HCT116 (cell line): ENCODE data around the gene BPIFB3. TPM values are rescaled to one million over a fixed set of nuclear protein-coding genes. Genes with fewer than 3 reads are reported as not detected.

Experiments used
- ATAC-seq: fragments of 200-7000 bp; cut with Tn5 transposase; 2 replicates; pipeline ENCODE4 v1.9.1; 2020; ENCODE audit warnings: mild to moderate bottlenecking, moderate library complexity
- BruUV-seq: library from RNA; stranded (reverse); fragments of 400-500 nt; replicated peaks from 2 replicates; lab custom pipeline; 2021; lab: Mats Ljungman, UMichigan
- CTCF ChIA-PET: fragments of 300-600 bp; sonication (Branson Sonifier 250); formaldehyde crosslinking; loops from one replicate; lab custom pipeline; 2021; ENCODE audit warnings: antibody characterized with exemption; lab: Charles Lee
- POLR2A ChIA-PET: fragments of 300-600, 350-600 bp; sonication (Branson Sonifier 250); formaldehyde crosslinking; loops from one replicate; lab custom pipeline; 2021; ENCODE audit warnings: antibody characterized with exemption; lab: Charles Lee
- RAD21 ChIA-PET, 2 experiments: fragments of 300-600 bp; sonication (Branson Sonifier 250); formaldehyde crosslinking; loops; one replicate each; lab custom pipeline; 2023; ENCODE audit warnings: low total read pairs in 2 of 2; ENCODE audit not compliant: uncharacterized antibody in 2 of 2, unreplicated experiment in 2 of 2, low non-redundant PET in 1 of 2; lab: Charles Lee
- DNase-seq: peaks from one replicate; pipeline ENCODE4 v3.0.0-alpha.2; 2010; ENCODE audit warnings: low read depth, low spot score
- H2AFZ ChIP-seq: fragments of 200-600 bp; shearing (Covaris generic), sonication (generic); 2 replicates; pipeline ENCODE4 v1.6.1; 2017; ENCODE audit warnings: low read depth, mixed run types, mixed read lengths, antibody characterized with exemption, low read length; ENCODE audit not compliant: poor library complexity, severe bottlenecking
- H3K27ac ChIP-seq: 2 replicates; pipeline ENCODE4 v1.5.1; 2012; ENCODE audit warnings: low read depth, low read length
- H3K27me3 ChIP-seq: fragments of 200-600 bp; sonication (generic); 2 replicates; pipeline ENCODE4 v1.6.1; 2016; ENCODE audit warnings: mixed run types, low read length, mixed read lengths; ENCODE audit not compliant: insufficient read depth
- H3K36me3 ChIP-seq, 2 experiments: fragments of 200-500 bp in 1 of 2; fragments of 200-600 bp in 1 of 2; sonication (Bioruptor generic) in 1 of 2; sonication (generic) in 1 of 2; 2 replicates each; pipeline versions ENCODE4 v1.5.1 to v1.6.1; 2014 to 2016; ENCODE audit warnings: low read length in 2 of 2, inconsistent platforms in 1 of 2, mixed read lengths in 1 of 2, mixed run types in 1 of 2; ENCODE audit not compliant: insufficient read depth in 2 of 2, control insufficient read depth in 1 of 2
- H3K4me1 ChIP-seq, 2 experiments: fragments of 200-600 bp in 1 of 2; sonication (generic) in 1 of 2; 2 replicates each; pipeline versions ENCODE4 v1.5.1 to v1.6.1; 2012 to 2017; ENCODE audit warnings: low read length in 2 of 2, inconsistent platforms in 1 of 2, mild to moderate bottlenecking in 1 of 2, mixed read lengths in 1 of 2, mixed run types in 1 of 2, moderate library complexity in 1 of 2; ENCODE audit not compliant: insufficient read depth in 2 of 2, control insufficient read depth in 1 of 2
- H3K4me2 ChIP-seq: fragments of 200-600 bp; sonication (generic); 2 replicates; pipeline ENCODE4 v1.6.1; 2017; ENCODE audit warnings: mixed run types, low read length, mixed read lengths
- H3K4me3 ChIP-seq, 2 experiments: fragments of 200-600 bp in 1 of 2; sonication (generic) in 1 of 2; replicated peaks in 1 of 2; 2 replicates each; pipeline ENCODE4 v1.5.1; 2011 to 2016; ENCODE audit warnings: low read length in 2 of 2, control low read depth in 1 of 2, low read depth in 1 of 2, mild to moderate bottlenecking in 1 of 2, mixed read lengths in 1 of 2, mixed run types in 1 of 2
- H3K79me2 ChIP-seq: fragments of 200-600 bp; sonication (generic); 2 replicates; pipeline ENCODE4 v1.6.1; 2017; ENCODE audit warnings: mild to moderate bottlenecking, mixed run types, low read length, moderate library complexity, mixed read lengths; ENCODE audit not compliant: insufficient read depth
- H3K9ac ChIP-seq: fragments of 200-600 bp; sonication (generic); 2 replicates; pipeline ENCODE4 v1.6.1; 2016; ENCODE audit warnings: low read length, mixed read lengths
- H3K9me2 ChIP-seq: fragments of 200-600 bp; sonication (generic), shearing (Covaris generic); 2 replicates; pipeline ENCODE4 v1.6.1; 2017; ENCODE audit warnings: mixed run types, mild to moderate bottlenecking, moderate library complexity; ENCODE audit not compliant: insufficient read depth
- H3K9me3 ChIP-seq, 2 experiments: fragments of 200-500 bp in 1 of 2; fragments of 200-600 bp in 1 of 2; sonication (Bioruptor generic) in 1 of 2; sonication (generic) in 1 of 2; 2 replicates each; pipeline ENCODE4 v1.6.1; 2014 to 2017; ENCODE audit warnings: low read length in 2 of 2, mixed read lengths in 2 of 2, inconsistent platforms in 1 of 2, low read depth in 1 of 2, mild to moderate bottlenecking in 1 of 2, mixed run types in 1 of 2, moderate library complexity in 1 of 2; ENCODE audit not compliant: control insufficient read depth in 1 of 2, insufficient read depth in 1 of 2
- H4K20me1 ChIP-seq: fragments of 200-600 bp; sonication (generic), shearing (Covaris generic); 2 replicates; pipeline ENCODE4 v1.6.1; 2017; ENCODE audit warnings: mixed run types, mild to moderate bottlenecking, moderate library complexity; ENCODE audit not compliant: insufficient read depth
- ATF3 ChIP-seq: IDR thresholded peaks from 2 replicates; pipeline ENCODE4 v1.6.1; 2012
- CBX3 ChIP-seq: IDR thresholded peaks from 2 replicates; pipeline ENCODE4 v1.6.1; 2012; ENCODE audit warnings: low read depth
- ELF1 ChIP-seq: IDR thresholded peaks from 2 replicates; pipeline ENCODE4 v1.6.1; 2012; ENCODE audit warnings: low read depth, borderline replicate concordance
- EZH2 ChIP-seq: fragments of 200-600 bp; sonication (generic); IDR thresholded peaks from 2 replicates; pipeline ENCODE4 v1.6.1; 2017; ENCODE audit warnings: antibody characterized with exemption, mixed run types
- EZH2phosphoT487 ChIP-seq: fragments of 200-600 bp; IDR thresholded peaks from 2 replicates; pipeline ENCODE4 v1.6.1; 2018; ENCODE audit warnings: antibody characterized with exemption, borderline replicate concordance
- FOSL1 ChIP-seq: IDR thresholded peaks from 2 replicates; pipeline ENCODE4 v1.6.1; 2012; ENCODE audit warnings: low read depth
- JUND ChIP-seq: IDR thresholded peaks from 2 replicates; pipeline ENCODE4 v1.6.1; 2012
- MAX ChIP-seq: IDR thresholded peaks from 2 replicates; pipeline ENCODE4 v1.6.1; 2012
- POLR2AphosphoS5 ChIP-seq: IDR thresholded peaks from 2 replicates; pipeline ENCODE4 v1.6.1; 2011; ENCODE audit warnings: mild to moderate bottlenecking, low read depth, low read length, moderate library complexity
- RAD21 ChIP-seq: IDR thresholded peaks from 2 replicates; pipeline ENCODE4 v1.6.1; 2012; ENCODE audit warnings: low read depth, mild to moderate bottlenecking
- REST ChIP-seq: IDR thresholded peaks from 2 replicates; pipeline ENCODE4 v1.6.1; 2012; ENCODE audit warnings: low read depth
- SP1 ChIP-seq: IDR thresholded peaks from 2 replicates; pipeline ENCODE4 v1.6.1; 2012; ENCODE audit warnings: low read depth
- SRF ChIP-seq: IDR thresholded peaks from 2 replicates; pipeline ENCODE4 v1.6.1; 2012; ENCODE audit warnings: low read depth
- TCF7L2 ChIP-seq: IDR thresholded peaks from 2 replicates; pipeline ENCODE4 v1.7.0; 2011; ENCODE audit warnings: borderline replicate concordance, inconsistent platforms; ENCODE audit not compliant: insufficient read depth, insufficient read length; ENCODE audit errors: extremely low read depth
- YY1 ChIP-seq: IDR thresholded peaks from 2 replicates; pipeline ENCODE4 v1.6.1; 2011; ENCODE audit warnings: low read length, low read depth, moderate library complexity, mild to moderate bottlenecking; ENCODE audit not compliant: insufficient replicate concordance; ENCODE audit errors: extremely low read depth
- ZBTB33 ChIP-seq: IDR thresholded peaks from 2 replicates; pipeline ENCODE4 v1.6.1; 2011; ENCODE audit warnings: mild to moderate bottlenecking, low read length, moderate library complexity; ENCODE audit not compliant: insufficient replicate concordance; ENCODE audit errors: extremely low read depth
- ZFX ChIP-seq: fragments of 450-650 bp; IDR thresholded peaks from 2 replicates; pipeline ENCODE4 v1.6.1; 2017
- ZNF274 ChIP-seq: fragments of 200-500 bp; sonication (Bioruptor generic); IDR thresholded peaks from 2 replicates; pipeline ENCODE4 v1.6.1; 2014; ENCODE audit warnings: mild to moderate bottlenecking, low read depth, low read length, inconsistent platforms
- intact Hi-C: fragments of 100-400 bp; cut with micrococcal nuclease; formaldehyde crosslinking; loops from 2 replicates; pipeline ENCODE4 v1.10.0; 2022
- total RNA-seq: library from RNA; stranded (reverse); gene quantifications from one replicate; pipeline ENCODE4 v1.2.1, GENCODE V29; 2021; ENCODE audit not compliant: unreplicated experiment

BPIFB3 gene
- total RNA-seq, 1 experiment from 2014 or later = not detected

GRCh38 chr20:33022694-33023438 is 30.8 kb upstream of the BPIFB3 start:
- Histone ChIP-seq H3K4me2 (no peak overlapping the region), H3K9me2 (no peaks in the 10 kb centered on the region), H3K4me1 (no peaks in the 10 kb centered on the region), H2AFZ (no peak overlapping the region), H3K27me3 (peaks cover 22% of the 10 kb centered on the region; the same call in 1 of the 2 replicates), H3K79me2 (no peaks in the 10 kb centered on the region), H3K9ac (no peak overlapping the region), H3K4me3 (no peak overlapping the region), H3K9me3 (no peaks in the 10 kb centered on the region; a peak in 1 of 4 replicates), H3K27ac (no peak overlapping the region), H4K20me1 (no peaks in the 10 kb centered on the region), H3K36me3 (no peaks in the 10 kb centered on the region)
- BruUV-seq = no TSS peak
- ATAC-seq (no peak), DNase-seq (no peak)
- intact Hi-C loops = no loop called here
- ChIA-PET RAD21 (no interaction called here), CTCF (no interaction called here), POLR2A (no interaction called here)
- TF ChIP-seq YY1 (no peak), MAX (no peak), ELF1 (no peak), ZFX (no peak), ZBTB33 (no peak), JUND (no peak), SP1 (no peak), EZH2phosphoT487 (no peak), TCF7L2 (no peak), ATF3 (no peak), POLR2AphosphoS5 (no peak), RAD21 (no peak), ZNF274 (no peak), SRF (no peak), REST (no peak), EZH2 (no peak), CBX3 (no peak), FOSL1 (no peak)
